Jurkat, Clone E6-1 (cell line): ENCODE measurements around the gene RMND5A.
A peak's percentile ranks its signal among the peaks of the same experiment; 100 is the strongest.

Experiments
- DNase-seq: peaks from one replicate; pipeline ENCODE4 v3.0.0-alpha.2; 2011; ENCODE audit warnings: low read depth, low spot score
- H3K4me3 ChIP-seq: 2 replicates; pipeline ENCODE4 v1.5.1; 2011; ENCODE audit warnings: mild to moderate bottlenecking, low read length, control low read depth, moderate library complexity

RMND5A gene

GRCh38 chr2:86752934-86753333 is 32.8 kb downstream of the RMND5A start:
- H3K4me3 ChIP-seq, result no peak overlapping the region
- no peak for DNase-seq

- DNase-seq, result no peak
- H3K4me3 ChIP-seq, result no peak overlapping the region
Measured at GRCh38 chr2:86753606-86754005, 33.5 kb downstream of the RMND5A start.

GRCh38 chr2:86758405-86758804 is 38.3 kb downstream of the RMND5A start:
- no peak for DNase-seq
- H3K4me3 ChIP-seq, result no peak overlapping the region

DNA sequence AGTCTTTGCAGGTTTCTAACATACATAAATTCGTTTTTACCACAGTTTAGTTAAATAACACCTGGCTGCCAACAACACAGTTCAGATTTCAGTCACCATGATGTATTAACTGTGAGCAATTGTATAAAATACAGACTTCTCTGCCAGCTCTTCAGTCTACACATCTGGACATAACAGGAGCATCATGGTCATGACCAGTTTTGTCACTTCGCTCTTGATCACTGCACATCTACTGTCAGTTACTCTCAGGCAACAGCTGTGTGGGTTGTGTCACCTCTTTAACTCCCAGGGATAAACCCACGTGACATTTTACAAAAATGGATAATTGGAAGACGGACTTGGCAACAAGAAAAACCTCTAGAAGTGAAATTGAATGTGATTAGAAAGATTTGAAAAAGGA is 40.3 kb downstream of the RMND5A start:
- no peak for DNase-seq

DNA sequence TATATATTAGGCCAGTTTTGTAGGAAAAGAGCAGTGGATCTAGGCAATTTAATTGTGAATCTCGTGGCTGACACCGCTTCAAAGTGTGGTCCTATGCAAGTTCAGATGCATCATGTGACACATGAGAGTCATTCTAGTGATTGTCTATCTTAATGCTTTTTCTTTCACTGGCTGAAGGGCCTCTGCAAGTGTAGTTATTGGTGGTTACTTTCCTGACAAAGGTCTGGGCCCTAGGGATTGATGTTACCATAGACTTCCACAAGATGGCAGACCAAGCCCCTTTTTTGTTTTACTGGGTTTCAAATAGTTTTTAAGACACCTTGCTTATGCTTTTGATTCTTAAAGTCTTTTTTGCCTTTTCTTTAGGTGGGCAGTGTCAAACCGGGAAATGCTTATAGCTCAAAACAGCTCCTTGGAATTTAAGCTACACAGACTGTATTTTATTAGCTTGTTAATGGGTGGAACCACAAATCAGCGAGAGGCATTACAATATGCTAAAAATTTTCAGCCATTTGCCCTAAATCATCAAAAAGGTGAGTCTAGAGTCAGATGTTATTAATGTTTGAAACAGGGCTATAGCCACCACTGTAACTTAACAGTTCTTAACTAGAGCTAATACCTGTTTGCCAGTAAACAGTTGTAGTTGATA is 44.7 kb downstream of the RMND5A start:
- H3K4me3 ChIP-seq, result no peak overlapping the region
- DNase-seq, result peak; percentile 71

More for the DNA sequence above, 40.3 kb downstream of the RMND5A start:
- no peak overlapping the region for H3K4me3 ChIP-seq

DNA sequence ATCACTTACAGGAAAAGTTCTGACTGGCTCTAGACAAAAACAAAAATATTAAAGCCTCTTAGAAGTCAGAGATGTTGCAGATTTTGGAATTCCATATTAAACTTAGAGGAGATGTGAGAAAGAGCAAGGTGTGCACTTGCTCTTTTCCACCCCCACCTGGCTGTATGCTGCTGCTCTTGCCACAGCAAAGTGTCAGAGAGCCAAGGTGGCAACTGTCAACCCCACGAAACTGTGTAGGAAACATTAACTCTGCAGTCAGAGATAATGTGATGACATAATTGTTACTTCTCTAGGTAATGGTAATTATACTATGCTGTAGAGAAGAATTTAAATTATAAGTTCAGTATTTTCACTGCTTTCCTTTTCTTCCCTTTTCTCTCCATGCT is 45.2 kb downstream of the RMND5A start:
- DNase-seq, result no peak

GRCh38 chr2:86768189-86768949 is 48.3 kb downstream of the RMND5A start:
- DNase-seq, result no peak
- no peak overlapping the region for H3K4me3 ChIP-seq

More for the DNA sequence above, 45.2 kb downstream of the RMND5A start:
- no peak overlapping the region for H3K4me3 ChIP-seq

- no peak overlapping the region for H3K4me3 ChIP-seq
- DNase-seq, result no peak
Measured at GRCh38 chr2:86769838-86770237, 49.7 kb downstream of the RMND5A start.

DNA sequence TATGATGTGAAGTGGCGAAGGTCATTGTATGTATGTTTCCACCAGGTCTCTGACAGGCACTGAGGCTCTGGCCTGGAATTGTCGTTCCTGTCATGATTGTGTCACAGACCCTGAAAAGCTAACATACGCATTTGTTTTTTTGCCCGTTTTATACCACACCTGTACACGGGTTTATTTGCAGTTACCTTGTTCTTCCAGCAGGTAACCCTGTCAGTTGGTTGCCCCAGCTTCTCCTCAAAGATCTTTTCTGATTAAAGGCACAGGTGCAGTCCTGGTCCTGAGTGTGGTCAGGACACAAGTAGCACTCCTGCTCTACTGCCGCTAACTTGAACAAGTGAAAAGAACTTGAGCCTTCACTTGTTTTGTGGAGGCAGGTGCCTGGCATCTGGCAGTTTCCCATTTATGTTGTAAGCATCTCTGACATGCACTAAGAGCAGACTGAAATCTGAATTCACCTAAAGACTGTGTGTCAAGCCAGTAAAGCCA is 50.8 kb downstream of the RMND5A start:
- no peak overlapping the region for H3K4me3 ChIP-seq
- DNase-seq, result no peak

- DNase-seq, result no peak
Measured at GRCh38 chr2:86772611-86773010, 52.5 kb downstream of the RMND5A start.

DNA sequence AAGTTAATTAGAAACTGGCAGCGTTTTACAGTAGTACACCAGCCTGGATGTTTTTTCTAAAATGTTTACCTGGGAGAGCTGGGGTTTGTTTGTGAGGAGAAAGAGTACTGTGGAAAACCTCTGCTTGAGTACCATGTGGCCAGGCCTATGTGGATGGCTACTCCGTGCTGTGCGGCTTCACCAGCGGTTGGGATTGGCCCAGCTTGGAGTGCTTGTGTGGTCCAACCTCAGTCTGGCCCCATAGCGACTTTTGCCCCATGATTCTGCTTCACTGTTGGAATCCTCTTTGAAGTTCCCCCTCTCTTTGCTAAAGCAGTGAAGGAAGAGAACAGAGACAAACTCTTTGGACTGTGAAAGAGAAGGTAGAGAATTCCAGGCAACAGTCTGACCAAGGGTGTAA is 54.8 kb downstream of the RMND5A start:
- no peak overlapping the region for H3K4me3 ChIP-seq
- no peak for DNase-seq

More at GRCh38 chr2:86772611-86773010, 52.5 kb downstream of the RMND5A start:
- no peak overlapping the region for H3K4me3 ChIP-seq

GRCh38 chr2:86775338-86775737 is 55.2 kb downstream of the RMND5A start:
- H3K4me3 ChIP-seq, result no peak overlapping the region
- DNase-seq, result no peak

DNA sequence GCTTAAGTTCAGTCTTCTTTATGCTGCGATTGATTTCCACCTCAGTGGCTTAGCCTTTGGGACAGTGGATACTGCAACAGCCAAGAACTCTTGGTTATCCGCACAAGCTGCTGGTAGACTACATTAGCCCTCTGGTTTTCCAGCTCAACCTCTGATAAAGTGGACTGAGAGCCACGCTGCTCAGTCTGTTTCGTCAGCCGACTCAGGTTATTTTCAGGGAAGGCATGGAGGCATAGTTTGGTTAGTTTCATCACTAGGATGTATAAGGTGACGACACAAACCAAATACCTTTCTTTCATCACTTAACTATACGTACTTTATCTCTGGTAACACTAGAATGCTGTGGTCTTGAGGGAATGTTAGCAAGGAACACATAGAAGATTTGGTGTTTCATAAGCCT is 56.4 kb downstream of the RMND5A start:
- no peak overlapping the region for H3K4me3 ChIP-seq
- no peak for DNase-seq

- no peak overlapping the region for H3K4me3 ChIP-seq
- DNase-seq, result no peak
Measured at GRCh38 chr2:86778957-86779356, 58.9 kb downstream of the RMND5A start.

DNA sequence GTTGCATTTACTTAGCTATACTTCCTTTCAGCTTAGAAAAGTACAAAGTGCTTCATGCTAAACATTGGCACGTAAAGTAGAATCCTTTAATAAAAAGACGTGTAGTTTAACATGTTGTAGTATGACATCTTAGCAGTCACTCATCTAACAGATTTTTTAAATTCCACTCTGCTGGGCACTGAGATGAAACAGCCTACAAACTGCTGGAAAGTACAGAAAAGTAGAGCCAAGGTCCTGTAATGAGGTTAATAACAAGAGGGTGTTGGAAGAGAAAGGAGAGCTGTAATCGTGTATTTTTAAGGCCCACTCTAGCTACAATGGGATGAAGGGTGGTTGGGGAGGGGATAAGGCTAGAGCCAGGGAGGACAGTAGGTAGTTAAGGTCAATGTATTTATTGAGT is 59.9 kb downstream of the RMND5A start:
- H3K4me3 ChIP-seq, result no peak overlapping the region
- no peak for DNase-seq

DNA sequence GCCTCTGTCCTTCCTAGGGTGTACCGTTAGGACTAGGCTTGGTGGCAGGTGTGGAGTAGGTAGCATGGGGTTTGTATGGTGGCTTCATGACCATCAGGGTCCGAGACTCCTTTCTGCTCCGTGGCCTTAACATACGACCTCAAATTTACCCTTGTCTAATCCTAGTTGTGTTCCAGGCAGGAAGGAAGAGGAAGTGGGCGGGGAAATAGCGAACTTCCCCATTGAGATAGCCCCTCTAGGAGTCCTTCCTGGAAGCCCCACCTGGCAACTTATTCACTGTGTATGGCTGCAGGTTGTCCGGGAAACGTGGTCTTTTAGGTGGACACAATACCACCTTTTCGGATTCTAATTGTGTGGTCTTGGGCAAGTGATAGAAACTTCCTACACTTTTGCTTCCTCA is 61.3 kb downstream of the RMND5A start:
- no peak overlapping the region for H3K4me3 ChIP-seq
- no peak for DNase-seq

DNA sequence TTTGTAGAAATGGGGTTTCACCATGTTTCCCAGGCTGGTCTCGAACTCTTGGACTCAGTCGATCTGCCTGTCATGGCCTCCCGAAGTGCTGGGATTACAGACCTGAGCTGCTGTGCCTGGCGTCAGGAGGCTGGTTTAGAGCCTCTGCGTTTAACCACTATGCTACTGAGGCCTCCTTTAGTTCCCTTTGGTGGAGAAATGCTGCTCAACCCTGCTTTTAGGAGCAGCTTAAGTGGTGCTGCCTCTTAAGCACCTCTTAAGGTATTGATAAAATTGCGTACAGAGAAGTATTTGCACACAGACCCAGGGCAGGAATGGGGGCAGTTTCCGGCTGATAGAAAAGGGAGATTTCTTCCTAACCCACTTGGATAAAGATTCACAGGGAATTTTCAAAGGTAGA is 62.7 kb downstream of the RMND5A start:
- no peak overlapping the region for H3K4me3 ChIP-seq
- DNase-seq, result no peak

DNA sequence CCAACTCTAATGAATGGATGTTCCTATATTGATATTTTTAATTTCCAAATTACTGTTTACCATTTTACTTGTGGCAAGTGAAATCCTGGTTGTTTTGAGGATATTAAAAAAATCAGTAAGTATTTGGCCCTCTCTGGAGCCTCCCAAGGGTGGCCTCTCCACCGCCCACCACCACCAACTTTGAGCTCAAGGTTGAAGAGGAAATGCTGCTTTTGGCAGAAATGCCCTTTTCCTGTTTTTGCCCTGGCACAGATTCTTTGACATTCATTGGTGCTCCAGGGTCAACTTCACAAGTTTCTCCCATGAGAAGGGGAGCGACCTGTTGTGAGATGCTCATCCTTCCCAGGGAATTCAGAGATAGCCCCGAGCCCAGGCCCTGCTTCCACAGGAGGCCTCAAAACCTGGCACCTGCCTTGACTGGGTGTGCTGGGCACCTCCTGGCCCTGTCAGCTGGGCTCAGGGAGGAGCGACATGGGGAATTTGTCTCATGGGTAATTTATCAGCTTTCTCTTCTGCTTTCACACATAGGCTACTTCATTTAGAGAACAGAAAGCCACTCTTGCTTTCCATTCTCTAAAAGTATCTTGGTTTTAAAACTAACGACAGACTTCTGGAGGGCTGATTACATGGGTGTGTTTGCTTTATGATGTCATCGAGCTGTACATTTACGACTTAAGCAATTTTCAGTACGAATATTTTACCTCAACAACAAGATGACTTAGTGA is 63.7 kb downstream of the RMND5A start:
- H3K4me3 ChIP-seq, result no peak overlapping the region
- no peak for DNase-seq

DNA sequence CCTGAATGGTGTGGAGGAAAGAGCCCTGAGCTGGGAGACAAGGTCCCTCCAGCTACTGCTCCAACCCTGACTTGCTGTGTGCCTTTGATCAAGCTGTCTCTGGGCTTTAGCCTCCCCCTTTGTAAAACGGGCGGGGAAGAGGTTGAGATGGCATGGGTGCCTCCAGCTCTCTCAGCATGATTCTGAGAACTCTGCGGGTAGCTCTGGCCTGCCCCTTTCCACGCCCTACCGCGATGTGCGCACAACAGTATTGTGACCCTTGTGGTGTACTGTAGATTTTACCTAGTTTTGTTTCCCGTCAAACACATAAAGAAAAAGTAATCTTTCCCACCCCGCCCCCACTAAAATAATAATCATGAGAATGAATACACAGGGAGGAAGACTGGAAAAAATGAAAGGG is 65.4 kb downstream of the RMND5A start:
- no peak for DNase-seq
- no peak overlapping the region for H3K4me3 ChIP-seq

DNA sequence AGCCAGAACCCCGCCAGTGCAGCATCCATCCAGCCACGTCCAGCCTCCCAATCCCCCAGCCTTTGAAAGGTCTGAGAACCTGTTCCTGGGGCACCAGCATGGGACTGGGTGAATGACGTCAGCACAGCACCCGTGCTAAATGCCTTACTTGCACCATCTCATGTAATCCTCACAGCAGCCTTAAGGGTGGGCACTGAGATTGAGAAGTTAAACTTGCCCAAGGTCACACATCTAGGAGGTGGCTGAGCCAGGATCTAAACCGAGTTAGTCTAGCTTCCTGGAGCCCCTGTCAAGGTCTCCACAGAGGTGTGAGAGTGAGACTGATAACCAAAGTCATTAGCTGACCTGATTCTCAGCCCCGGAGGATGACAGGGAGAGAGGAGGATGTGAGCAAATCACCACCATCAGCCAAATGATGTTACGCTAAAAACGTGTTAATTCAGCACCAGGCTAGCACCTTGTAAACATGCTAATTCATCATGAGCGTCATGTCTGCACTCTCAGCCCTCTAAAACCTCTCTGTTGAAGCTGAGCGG is 66.0 kb downstream of the RMND5A start:
- H3K4me3 ChIP-seq, result no peak overlapping the region
- DNase-seq, result no peak
